ENCODE measurements around the gene LMX1B. TPM values are rescaled to one million over a fixed set of nuclear protein-coding genes. Genes with fewer than 3 reads are reported as not detected.
A peak's percentile ranks its signal among the peaks of the same experiment; 100 is the strongest.

Gene LMX1B
- polyA plus RNA-seq, 1 of the 3 experiments (the other 2 are of a cell fraction), result not detected

- CTCF ChIA-PET, result interaction anchor here (0.8 to 4.5 kb wide), 12 partner anchors 9 to 140 kb away, joined by 3 to 28 read pairs (median 4); no protein-coding TSS in a partner anchor
- peaks cover 100% of the 10 kb centered on the region for H3K27me3 ChIP-seq (ENCODE audit: insufficient read depth)
- H3K4me3 ChIP-seq (ENCODE audit: low read depth in 2 of 2, low read length in 1 of 2), result no peak overlapping the region
Observed at GRCh38 chr9:126641118-126641851, 27.6 kb downstream of the LMX1B start.

GRCh38 chr9:126642010-126642744 is 28.4 kb downstream of the LMX1B start:
- H4K20me1 ChIP-seq (ENCODE audit: insufficient read depth), result no peaks in the 10 kb centered on the region
- ChIA-PET POLR2A (interaction anchor here (1.3 to 1.4 kb wide), 2 partner anchors 8 to 15 kb away, joined by 3 read pairs; no protein-coding TSS in a partner anchor), CTCF (interaction anchor here (0.8 to 4.5 kb wide), 12 partner anchors 9 to 85 kb away, joined by 3 to 28 read pairs (median 4); no protein-coding TSS in a partner anchor)
- H3F3A ChIP-seq (replicated peaks; ENCODE audit: insufficient read depth), result no peaks in the 10 kb centered on the region
- H3K27me3 ChIP-seq (ENCODE audit: insufficient read depth), result peaks cover 100% of the 10 kb centered on the region
- no peak overlapping the region for H3K4me2 ChIP-seq
- H3K27ac ChIP-seq (ENCODE audit: low read depth in 2 of 2, low read length in 1 of 2), result no peak overlapping the region
- no peaks in the 10 kb centered on the region for H3K9me3 ChIP-seq
- TF ChIP-seq YY1 (IDR thresholded peaks at IDR 0.05; ENCODE audit: low read depth) (no peak), POLR2AphosphoS5 (IDR thresholded peaks at IDR 0.05; ENCODE audit: low read depth, low read length) (no peak), TEAD4 (IDR thresholded peaks at IDR 0.05; ENCODE audit: borderline replicate concordance, insufficient read depth) (no peak), ELF1 (IDR thresholded peaks at IDR 0.05) (no peak), GABPA (IDR thresholded peaks at IDR 0.05; ENCODE audit: low read depth) (no peak), JUND (IDR thresholded peaks at IDR 0.05) (no peak), EP300 (IDR thresholded peaks at IDR 0.05; ENCODE audit: borderline replicate concordance in 1 of 2, low read depth in 1 of 2, low read length in 1 of 2) (no peak)
- H3K4me1 ChIP-seq (ENCODE audit: control insufficient read depth in 1 of 2, insufficient read depth in 2 of 2, low read depth in 1 of 2, low read length in 1 of 2), result no peaks in the 10 kb centered on the region; a peak in 1 of 4 replicates
- no peaks in the 10 kb centered on the region for H3K36me3 ChIP-seq (replicated peaks in 1 of 2; ENCODE audit: control insufficient read depth in 1 of 2, insufficient read depth in 2 of 2, low read length in 1 of 2)
- H3K79me2 ChIP-seq (ENCODE audit: insufficient read depth), result no peaks in the 10 kb centered on the region
- no peaks in the 10 kb centered on the region for H3K9me2 ChIP-seq
- 25% methylated on average over 9 of the region's 13 CpGs for WGBS (ENCODE audit: low lambda C conversion rate)
- no peak overlapping the region for H3K9ac ChIP-seq
- H2AFZ ChIP-seq (ENCODE audit: low read depth), result no peak overlapping the region
- DNase-seq, result no peak
- H3K4me3 ChIP-seq (ENCODE audit: low read depth in 2 of 2, low read length in 1 of 2), result no peak overlapping the region

More at GRCh38 chr9:126641118-126641851, 27.6 kb downstream of the LMX1B start:
- Histone ChIP-seq H2AFZ (ENCODE audit: low read depth) (no peak overlapping the region), H3K9me2 (no peaks in the 10 kb centered on the region), H3K79me2 (ENCODE audit: insufficient read depth) (no peaks in the 10 kb centered on the region), H3F3A (replicated peaks; ENCODE audit: insufficient read depth) (no peaks in the 10 kb centered on the region), H3K4me2 (no peak overlapping the region), H3K4me1 (ENCODE audit: control insufficient read depth in 1 of 2, insufficient read depth in 2 of 2, low read depth in 1 of 2, low read length in 1 of 2) (no peaks in the 10 kb centered on the region; a peak in 1 of 4 replicates), H3K27ac (ENCODE audit: low read depth in 2 of 2, low read length in 1 of 2) (no peak overlapping the region), H4K20me1 (ENCODE audit: insufficient read depth) (no peaks in the 10 kb centered on the region), H3K9ac (no peak overlapping the region), H3K36me3 (replicated peaks in 1 of 2; ENCODE audit: control insufficient read depth in 1 of 2, insufficient read depth in 2 of 2, low read length in 1 of 2) (no peaks in the 10 kb centered on the region), H3K9me3 (no peaks in the 10 kb centered on the region)
- DNase-seq, result no peak
- POLR2A ChIA-PET, result interaction anchor here (1.3 to 1.4 kb wide), 2 partner anchors 9 to 14 kb away, joined by 3 read pairs; no protein-coding TSS in a partner anchor
- no peak for TF ChIP-seq SIN3A (IDR thresholded peaks at IDR 0.05; ENCODE audit: borderline replicate concordance, low read depth, low read length)
- 68% methylated on average over 6 of the region's 8 CpGs for WGBS (ENCODE audit: low lambda C conversion rate)

GRCh38 chr9:126642839-126643238 is 29.1 kb downstream of the LMX1B start:
- no peaks in the 10 kb centered on the region for H3K79me2 ChIP-seq (ENCODE audit: insufficient read depth)
- H4K20me1 ChIP-seq (ENCODE audit: insufficient read depth), result no peaks in the 10 kb centered on the region
- no peak overlapping the region for H2AFZ ChIP-seq (ENCODE audit: low read depth)
- POLR2A ChIA-PET, result interaction anchor here (1.3 kb wide), 1 partner anchor 15 kb away, joined by 3 read pairs; no protein-coding TSS in a partner anchor
- no peak overlapping the region for H3K9ac ChIP-seq
- H3F3A ChIP-seq (replicated peaks; ENCODE audit: insufficient read depth), result no peaks in the 10 kb centered on the region
- no peaks in the 10 kb centered on the region for H3K9me3 ChIP-seq
- no peaks in the 10 kb centered on the region for H3K36me3 ChIP-seq (replicated peaks in 1 of 2; ENCODE audit: control insufficient read depth in 1 of 2, insufficient read depth in 2 of 2, low read length in 1 of 2)
- 6% methylated on average over 5 of the region's 6 CpGs for WGBS (ENCODE audit: low lambda C conversion rate)
- TF ChIP-seq GATA2 (CRISPR knock-in tag; IDR thresholded peaks at IDR 0.05), result peak; percentile 29; the same call in 1 of the 2 replicates
- no peak for TF ChIP-seq ZBTB33 (IDR thresholded peaks at IDR 0.05; ENCODE audit: borderline replicate concordance, low read depth)
- H3K4me3 ChIP-seq (ENCODE audit: low read depth in 2 of 2, low read length in 1 of 2), result no peak overlapping the region
- CTCF ChIA-PET, result interaction anchor here (0.8 to 3.8 kb wide), 5 partner anchors 11 to 47 kb away, joined by 3 to 19 read pairs (median 3); no protein-coding TSS in a partner anchor
- no peak overlapping the region for H3K27ac ChIP-seq (ENCODE audit: low read depth in 2 of 2, low read length in 1 of 2)
- no peak overlapping the region for H3K4me2 ChIP-seq
- no peaks in the 10 kb centered on the region for H3K9me2 ChIP-seq
- no peak for DNase-seq
- H3K4me1 ChIP-seq (ENCODE audit: control insufficient read depth in 1 of 2, insufficient read depth in 2 of 2, low read depth in 1 of 2, low read length in 1 of 2), result no peaks in the 10 kb centered on the region; a peak in 1 of 4 replicates
- peaks cover 100% of the 10 kb centered on the region for H3K27me3 ChIP-seq (ENCODE audit: insufficient read depth)

Data from SK-N-SH (cell line).